ENCODE data around the gene KCNB1.
A peak's percentile ranks its signal among the peaks of the same experiment; 100 is the strongest.

KCNB1 gene

DNA sequence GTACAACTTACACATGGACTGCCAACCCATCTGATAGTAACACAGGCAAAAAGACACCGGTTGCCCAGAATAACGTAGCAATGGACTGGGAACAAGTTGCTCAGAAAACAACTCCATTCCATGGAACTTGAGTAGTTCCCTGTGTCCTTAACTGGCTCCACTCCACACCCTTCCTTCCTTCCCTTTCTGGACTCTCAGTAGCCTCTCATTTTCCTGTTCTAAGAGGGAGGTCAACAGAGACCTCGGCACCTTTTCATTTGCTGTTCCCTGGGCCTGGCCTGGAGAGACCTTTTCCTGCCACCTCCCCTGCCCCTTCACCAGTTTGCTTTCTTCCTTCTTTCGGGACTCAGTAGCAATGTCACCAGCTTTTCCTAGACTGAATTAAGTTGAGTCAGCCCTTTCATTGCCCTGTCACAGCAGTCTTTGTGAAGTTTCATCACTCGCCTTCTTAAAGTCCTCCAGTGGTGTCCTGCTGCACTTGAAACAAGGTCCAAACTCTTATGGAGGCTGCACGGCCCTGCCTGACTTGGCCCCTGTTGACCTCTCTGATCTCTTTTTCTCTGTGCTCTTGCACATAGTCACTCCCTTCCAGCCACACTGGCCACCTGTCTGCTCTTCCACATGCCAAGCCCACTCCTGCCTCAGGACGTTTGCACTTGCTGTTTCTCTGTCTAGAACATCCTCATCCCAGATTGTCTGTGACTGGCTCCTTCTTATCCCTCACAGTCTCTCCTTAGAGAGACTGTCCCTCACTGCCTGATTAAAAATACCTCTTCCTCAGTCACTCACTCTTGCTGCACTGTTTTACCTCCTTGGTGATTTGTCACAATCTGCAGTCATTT, 90.8 kb downstream of the KCNB1 start:
- DNase-seq (ENCODE audit: low read depth, low spot score): no peak

- DNase-seq (ENCODE audit: low read depth, low spot score): no peak
Measured at GRCh38 chr20:49389854-49390253, 92.6 kb downstream of the KCNB1 start.

GRCh38 chr20:49388744-49389143, 93.7 kb downstream of the KCNB1 start:
- no peak for DNase-seq (ENCODE audit: low read depth, low spot score)

GRCh38 chr20:49387581-49387939, 94.9 kb downstream of the KCNB1 start:
- DNase-seq (ENCODE audit: low read depth, low spot score): no peak

- DNase-seq (ENCODE audit: low read depth, low spot score): peak; percentile 42
Measured at GRCh38 chr20:49386848-49387580, 95.5 kb downstream of the KCNB1 start.

DNA sequence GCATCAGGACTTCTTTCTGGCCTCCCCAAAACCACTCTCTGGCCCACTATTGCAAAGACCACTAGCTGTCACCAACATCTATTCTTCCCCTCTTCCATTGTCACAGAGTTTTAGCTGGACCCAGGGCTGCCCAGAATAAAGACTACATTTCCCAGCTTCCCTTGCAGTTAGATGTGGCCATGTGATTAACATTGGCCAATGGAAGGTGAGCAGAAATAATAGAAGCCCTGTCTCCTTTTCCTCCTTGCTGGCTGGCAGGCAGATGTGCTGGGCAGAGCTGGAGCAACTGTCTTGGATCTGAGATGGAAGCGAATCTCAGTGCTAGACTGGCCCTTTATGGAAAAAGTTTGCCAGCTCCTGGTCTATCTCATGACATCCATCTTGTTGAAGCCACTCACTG, 97.0 kb downstream of the KCNB1 start:
- DNase-seq (ENCODE audit: low read depth, low spot score): peak; percentile 53

GRCh38 chr20:49384437-49385434, 97.7 kb downstream of the KCNB1 start:
- peak; percentile 87 for DNase-seq (ENCODE audit: low read depth, low spot score)

DNA sequence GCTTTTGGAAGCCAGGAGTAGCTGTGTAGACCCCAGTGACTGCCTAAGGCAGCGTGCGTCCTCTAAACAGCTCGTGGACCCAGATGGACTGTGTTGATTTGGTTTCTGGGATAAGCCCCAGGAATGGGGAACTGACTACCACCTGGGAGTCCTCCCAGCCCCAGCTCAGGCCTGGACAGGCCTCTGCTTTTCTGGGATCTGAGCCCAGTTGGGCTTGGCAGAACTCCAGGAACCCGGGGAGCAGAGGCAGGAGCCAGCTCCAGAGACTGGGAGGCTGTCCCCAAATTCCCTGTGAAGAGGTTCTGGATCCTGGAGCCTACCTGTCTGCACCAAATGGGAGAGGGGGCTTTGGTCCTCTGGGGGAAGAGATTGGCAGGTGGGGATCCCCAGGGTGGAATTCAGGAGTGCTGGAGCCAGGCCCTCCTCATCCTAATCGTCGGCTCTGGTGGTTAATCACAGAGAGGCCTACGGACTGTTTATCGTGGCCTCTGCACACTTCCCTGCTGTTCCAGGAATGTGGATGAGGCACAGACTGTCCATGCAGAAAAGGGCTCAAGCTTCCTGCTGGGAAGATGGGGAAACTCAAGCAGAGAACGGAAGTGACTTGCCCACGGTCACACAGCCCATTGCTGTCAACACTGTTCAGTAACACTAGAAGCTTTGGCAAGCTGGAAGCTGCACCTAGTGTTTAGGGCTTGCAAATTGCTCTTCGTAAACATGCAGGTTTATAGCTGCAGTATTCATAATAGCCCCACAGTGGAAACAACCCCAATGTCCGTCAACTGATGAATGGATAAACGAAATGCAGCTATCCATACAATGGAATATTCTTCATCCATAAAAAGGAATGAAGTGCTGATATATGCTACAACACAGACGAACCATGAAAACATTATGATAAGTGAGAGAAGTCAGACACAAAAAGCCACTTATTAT, 100.6 kb downstream of the KCNB1 start:
- no peak for DNase-seq (ENCODE audit: low read depth, low spot score)

GRCh38 chr20:49380337-49380780, 102.1 kb downstream of the KCNB1 start:
- DNase-seq (ENCODE audit: low read depth, low spot score): peak; percentile 31

GRCh38 chr20:49379338-49379737, 103.1 kb downstream of the KCNB1 start:
- no peak for DNase-seq (ENCODE audit: low read depth, low spot score)

DNA sequence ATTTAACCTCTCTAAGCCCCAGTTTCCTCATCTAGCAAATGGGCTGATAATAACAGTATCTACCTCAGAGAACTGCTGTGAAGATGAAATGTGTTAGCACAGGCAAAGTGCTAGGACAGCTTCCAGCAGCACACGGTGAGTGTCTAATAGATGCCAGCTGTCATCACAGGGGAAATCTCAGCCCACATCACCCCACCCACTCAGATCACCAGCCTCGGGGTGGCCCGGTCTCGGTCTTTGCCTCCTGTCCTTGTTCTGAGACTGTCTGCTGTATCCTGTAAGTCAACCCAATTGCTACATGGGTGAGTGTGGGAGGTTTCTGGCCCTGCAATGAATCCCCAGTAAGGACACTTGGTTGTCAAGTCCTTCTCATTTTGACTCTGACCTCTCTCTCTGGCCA, 105.1 kb downstream of the KCNB1 start:
- no peak for DNase-seq (ENCODE audit: low read depth, low spot score)

DNA sequence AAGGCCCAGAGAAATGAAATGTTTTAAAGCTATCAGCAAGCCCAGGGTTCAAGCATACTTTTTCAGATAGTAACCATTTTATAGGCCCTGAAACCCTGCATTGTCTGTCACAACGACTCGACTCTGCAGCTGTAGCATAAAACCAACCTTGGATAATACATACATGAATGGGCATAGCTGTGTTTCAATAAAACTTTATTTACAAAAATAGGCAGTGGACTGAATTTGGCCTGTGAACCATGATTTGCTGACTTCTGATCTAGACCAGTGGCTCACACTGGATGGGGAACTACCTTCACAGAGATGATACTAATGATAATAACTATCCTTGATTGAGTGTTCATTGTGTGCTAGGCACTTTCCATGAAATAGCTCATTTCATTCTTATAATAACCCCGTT, 107.3 kb downstream of the KCNB1 start:
- no peak for DNase-seq (ENCODE audit: low read depth, low spot score)

GRCh38 chr20:49372095-49372734, 110.3 kb downstream of the KCNB1 start:
- no peak for DNase-seq (ENCODE audit: low read depth, low spot score)

DNA sequence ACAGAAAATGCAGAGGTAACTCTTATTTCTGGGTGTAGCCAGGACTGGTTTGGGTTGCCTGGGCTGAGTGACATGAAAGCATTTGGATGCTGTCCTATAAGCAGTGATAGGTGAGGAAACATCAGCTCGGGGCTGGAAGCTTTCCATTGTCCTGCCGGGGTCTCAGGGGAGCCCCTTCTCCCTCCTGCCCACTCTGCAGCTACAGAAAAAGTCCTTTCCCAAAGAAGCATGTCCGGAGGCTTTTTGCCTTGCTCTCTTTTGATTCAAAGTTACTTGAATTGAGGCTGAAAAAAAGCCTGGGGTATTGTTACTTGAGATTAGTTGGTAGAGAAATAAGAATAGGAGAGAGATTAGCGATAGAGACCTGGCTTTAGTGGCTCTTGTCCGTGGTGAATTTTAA, 113.9 kb downstream of the KCNB1 start:
- peak; percentile 69 for DNase-seq (ENCODE audit: low read depth, low spot score)

DNA sequence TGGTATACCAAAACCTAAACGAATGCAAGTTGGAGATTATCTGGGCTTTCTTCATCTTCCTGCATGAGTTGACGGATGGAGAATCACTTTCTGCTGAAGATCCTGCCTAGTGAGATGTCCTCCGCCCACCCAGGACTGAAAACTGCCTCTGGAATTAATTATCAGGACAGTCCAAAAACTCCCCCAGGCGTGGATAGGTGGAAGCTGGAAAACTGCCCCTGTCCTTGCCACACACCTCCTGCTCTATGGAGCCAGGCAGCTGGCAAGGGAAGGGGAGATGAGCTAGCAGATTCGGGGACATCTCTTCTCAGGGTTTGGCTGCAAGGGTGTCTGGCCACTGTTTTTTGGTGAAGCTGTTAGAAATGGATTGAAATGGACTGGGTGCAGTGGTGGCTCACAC, 115.4 kb downstream of the KCNB1 start:
- DNase-seq (ENCODE audit: low read depth, low spot score): no peak

- no peak for DNase-seq (ENCODE audit: low read depth, low spot score)
Measured at GRCh38 chr20:49366687-49367086, 115.8 kb downstream of the KCNB1 start.

GRCh38 chr20:49361862-49362660, 120.4 kb downstream of the KCNB1 start:
- no peak for DNase-seq (ENCODE audit: low read depth, low spot score)

DNA sequence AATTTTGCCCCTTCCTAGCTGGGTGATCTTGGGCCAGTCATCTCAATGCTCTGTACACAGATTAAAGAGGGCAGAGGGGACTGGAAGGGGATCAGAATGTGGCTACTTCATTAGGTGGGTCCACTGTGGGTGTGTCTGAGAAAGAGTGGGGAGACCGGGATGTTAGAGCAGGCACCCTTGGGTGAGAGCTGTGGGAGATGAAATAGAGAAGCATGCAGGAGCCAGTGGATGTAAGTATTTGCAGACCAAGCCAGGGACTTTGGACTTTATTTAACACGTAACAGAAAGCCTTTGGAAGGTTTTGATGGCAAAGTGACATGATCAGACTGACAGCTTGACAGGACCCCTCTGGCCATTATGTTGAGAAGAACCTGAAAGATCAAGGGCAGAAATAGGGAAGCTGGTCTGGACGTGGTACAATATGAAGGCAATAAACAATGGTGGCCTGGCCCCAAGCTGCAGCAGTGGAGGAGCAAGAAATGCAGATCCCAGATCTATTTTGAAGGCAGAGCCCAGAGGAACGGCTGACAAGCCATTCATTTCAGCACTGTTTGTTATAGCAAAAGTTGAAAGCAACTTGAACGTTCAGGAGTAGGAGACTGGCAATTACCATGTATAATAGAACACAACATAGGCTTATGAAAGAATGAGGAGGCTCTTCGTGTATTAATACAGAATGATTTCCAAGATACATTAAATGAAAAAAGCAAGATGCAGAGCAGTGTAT, 122.1 kb downstream of the KCNB1 start:
- no peak for DNase-seq (ENCODE audit: low read depth, low spot score)

- no peak for DNase-seq (ENCODE audit: low read depth, low spot score)
Measured at GRCh38 chr20:49356676-49357075, 125.8 kb downstream of the KCNB1 start.
